H9 (cell line): ENCODE results near the gene MRPL43. TPM values are rescaled to one million over a fixed set of nuclear protein-coding genes. Genes with fewer than 3 reads are reported as not detected.

Experiments
- DNase-seq: peaks from one replicate; pipeline ENCODE4 v3.0.0-alpha.2; 2017
- H2AFZ ChIP-seq: one replicate; pipeline ENCODE4 v1.6.1; 2013; ENCODE audit warnings: mild to moderate bottlenecking, low read length, control low read depth, moderate library complexity
- H2AK5ac ChIP-seq: 2 replicates; pipeline ENCODE4 v1.6.1; 2013; ENCODE audit warnings: low read length, control low read depth, mixed read lengths; ENCODE audit not compliant: insufficient read length
- H2BK120ac ChIP-seq: one replicate; pipeline ENCODE4 v1.6.1; 2013; ENCODE audit warnings: low read depth, mild to moderate bottlenecking, low read length, control low read depth, inconsistent platforms; ENCODE audit not compliant: poor library complexity, severe bottlenecking
- H2BK12ac ChIP-seq: 2 replicates; pipeline ENCODE4 v1.6.1; 2013; ENCODE audit warnings: low read length, control low read depth, mixed read lengths, low read depth; ENCODE audit not compliant: insufficient read length
- H2BK15ac ChIP-seq: 2 replicates; pipeline ENCODE4 v1.6.1; 2013; ENCODE audit warnings: low read depth, low read length, control low read depth
- H2BK20ac ChIP-seq: one replicate; pipeline ENCODE4 v1.6.1; 2013; ENCODE audit warnings: low read depth, mild to moderate bottlenecking, low read length, control low read depth, inconsistent platforms; ENCODE audit not compliant: poor library complexity, severe bottlenecking
- H2BK5ac ChIP-seq: 2 replicates; pipeline ENCODE4 v1.6.1; 2013; ENCODE audit warnings: low read length, control low read depth, mixed read lengths; ENCODE audit not compliant: insufficient read length
- H3K14ac ChIP-seq: 2 replicates; pipeline ENCODE4 v1.6.1; 2013; ENCODE audit warnings: low read length, control low read depth; ENCODE audit not compliant: insufficient read depth
- H3K18ac ChIP-seq: 2 replicates; pipeline ENCODE4 v1.6.1; 2013; ENCODE audit warnings: low read depth, mild to moderate bottlenecking, mixed read lengths, low read length, control low read depth; ENCODE audit not compliant: insufficient read length
- H3K23ac ChIP-seq: 2 replicates; pipeline ENCODE4 v1.6.1; 2013; ENCODE audit warnings: low read length, control low read depth, mixed read lengths, low read depth; ENCODE audit not compliant: insufficient read length
- H3K23me2 ChIP-seq: 2 replicates; pipeline ENCODE4 v1.6.1; 2013; ENCODE audit warnings: low read depth, mild to moderate bottlenecking, mixed read lengths, low read length, control low read depth; ENCODE audit not compliant: insufficient read length, poor library complexity, severe bottlenecking
- H3K27ac ChIP-seq: 2 replicates; pipeline ENCODE4 v1.5.1; 2013; ENCODE audit warnings: low read length, control low read depth, mixed read lengths, low read depth; ENCODE audit not compliant: insufficient read length
- H3K27me3 ChIP-seq: 2 replicates; pipeline ENCODE4 v1.6.1; 2013; ENCODE audit warnings: low read length, control low read depth, inconsistent platforms; ENCODE audit not compliant: insufficient read depth
- H3K4ac ChIP-seq: 2 replicates; pipeline ENCODE4 v1.6.1; 2013; ENCODE audit warnings: low read depth, mild to moderate bottlenecking, control low read depth, inconsistent platforms, low read length, moderate library complexity
- H3K4me1 ChIP-seq: 2 replicates; pipeline ENCODE4 v1.6.1; 2013; ENCODE audit warnings: low read length, control low read depth, inconsistent platforms; ENCODE audit not compliant: insufficient read depth
- H3K4me2 ChIP-seq: 2 replicates; pipeline ENCODE4 v1.6.1; 2013; ENCODE audit warnings: low read length, control low read depth, mixed read lengths; ENCODE audit not compliant: insufficient read length, insufficient read depth
- H3K56ac ChIP-seq: 2 replicates; pipeline ENCODE4 v1.6.1; 2013; ENCODE audit warnings: low read depth, mild to moderate bottlenecking, mixed read lengths, low read length, control low read depth; ENCODE audit not compliant: insufficient read length
- H3K79me1 ChIP-seq: 2 replicates; pipeline ENCODE4 v1.6.1; 2013; ENCODE audit warnings: low read depth, mild to moderate bottlenecking, moderate library complexity, low read length, control low read depth, inconsistent platforms; ENCODE audit not compliant: insufficient read depth, poor library complexity, severe bottlenecking
- H3K79me2 ChIP-seq: 2 replicates; pipeline ENCODE4 v1.6.1; 2013; ENCODE audit warnings: low read length, control low read depth, inconsistent platforms; ENCODE audit not compliant: insufficient read depth
- H3K9ac ChIP-seq: 2 replicates; pipeline ENCODE4 v1.6.1; 2013; ENCODE audit warnings: low read length, control low read depth, mixed read lengths; ENCODE audit not compliant: insufficient read length; ENCODE audit errors: extremely low read depth
- H3K9me3 ChIP-seq: one replicate; pipeline ENCODE4 v1.6.1; 2013; ENCODE audit warnings: low read depth, low read length, inconsistent platforms; ENCODE audit not compliant: control insufficient read depth
- H3T11ph ChIP-seq: one replicate; pipeline ENCODE4 v1.6.1; 2013; ENCODE audit warnings: mild to moderate bottlenecking, low read length, control low read depth, inconsistent platforms
- H4K20me1 ChIP-seq: one replicate; pipeline ENCODE4 v1.6.1; 2013; ENCODE audit not compliant: control insufficient read depth, insufficient read length, insufficient read depth
- H4K5ac ChIP-seq: 2 replicates; pipeline ENCODE4 v1.6.1; 2013; ENCODE audit warnings: low read depth, mild to moderate bottlenecking, mixed read lengths, low read length, control low read depth; ENCODE audit not compliant: insufficient read length
- H4K8ac ChIP-seq: replicated peaks from 2 replicates; pipeline ENCODE4 v1.6.1; 2013; ENCODE audit warnings: low read length, control low read depth, mixed read lengths, low read depth; ENCODE audit not compliant: insufficient read length
- H4K91ac ChIP-seq: 2 replicates; pipeline ENCODE4 v1.6.1; 2013; ENCODE audit warnings: low read depth, mild to moderate bottlenecking, moderate library complexity, mixed read lengths, low read length, control low read depth; ENCODE audit not compliant: insufficient read length
- H3K27ac Mint-ChIP-seq, 3 experiments: 2 replicates in 2 of 3; 3 replicates in 1 of 3; pipeline ENCODE4 v1.8.0; 2020 to 2021; ENCODE audit warnings: mixed read lengths in 3 of 3, mild to moderate bottlenecking in 1 of 3, moderate library complexity in 1 of 3
- H3K27me3 Mint-ChIP-seq: 2 replicates; pipeline ENCODE4 v1.8.0; 2021; ENCODE audit warnings: low read depth, mild to moderate bottlenecking, moderate library complexity, mixed read lengths
- H3K36me3 Mint-ChIP-seq, 3 experiments: 2 replicates in 2 of 3; 3 replicates in 1 of 3; pipeline ENCODE4 v1.8.0; 2020 to 2021; ENCODE audit warnings: low read depth in 3 of 3, mixed read lengths in 3 of 3; ENCODE audit not compliant: insufficient read depth in 1 of 3
- H3K4me1 Mint-ChIP-seq, 2 experiments: 2 replicates each; pipeline ENCODE4 v1.8.0; 2020; ENCODE audit warnings: mixed read lengths in 2 of 2
- H3K4me3 Mint-ChIP-seq, 2 experiments: 2 replicates in 1 of 2; 3 replicates in 1 of 2; pipeline ENCODE4 v1.8.0; 2020 to 2021; ENCODE audit warnings: mild to moderate bottlenecking in 2 of 2, mixed read lengths in 2 of 2, moderate library complexity in 1 of 2
- H3K9me3 Mint-ChIP-seq, 2 experiments: 2 replicates in 1 of 2; 3 replicates in 1 of 2; pipeline ENCODE4 v1.8.0; 2020; ENCODE audit warnings: mild to moderate bottlenecking in 2 of 2, mixed read lengths in 2 of 2, moderate library complexity in 1 of 2
- CTCF ChIP-seq: fragments of 200-600 bp; sonication (generic); conservative IDR thresholded peaks from 3 replicates; pipeline ENCODE4 v1.8.0; 2021; ENCODE audit warnings: antibody characterized with exemption, mild to moderate bottlenecking
- WGBS: extraction: QIAGEN DNeasy Blood & Tissue Kit; methylation state at CpG from one replicate; pipeline ENCODE4 v1.1.7; 2013; ENCODE audit warnings: missing lambda C conversion rate, low lambda C conversion rate, mixed read lengths; ENCODE audit not compliant: insufficient read length; ENCODE audit errors: extremely low coverage; 5-methylcytosine and 5-hydroxymethylcytosine counted together
- total RNA-seq: library from RNA; stranded (reverse); gene quantifications from 2 replicates; pipeline ENCODE4 v1.2.1, GENCODE V29; 2021

The MRPL43 gene
- total RNA-seq, 1 experiment from 2014 or later, result 70.3 TPM

GRCh38 chr10:100965820-100966219 is 21.5 kb downstream of the MRPL43 start:
- peaks cover 0 to 11% (median 8%) of the 10 kb centered on the region in 3 experiments; a peak in 5 of 7 replicates for H3K36me3 Mint-ChIP-seq
- Histone ChIP-seq H3K23me2 (peaks cover 12% of the 10 kb centered on the region), H2BK5ac (no peak overlapping the region), H3K9ac (no peak overlapping the region), H3K4ac (no peak overlapping the region), H3K79me1 (no peaks in the 10 kb centered on the region), H3K4me2 (no peak overlapping the region), H3K4me1 (no peaks in the 10 kb centered on the region), H3K79me2 (no peaks in the 10 kb centered on the region), H3K14ac (no peak overlapping the region), H3K23ac (no peak overlapping the region), H3T11ph (no peak overlapping the region), H3K18ac (no peak overlapping the region), H4K8ac (no peak overlapping the region), H2AFZ (no peak overlapping the region), H4K20me1 (no peaks in the 10 kb centered on the region), H4K5ac (no peak overlapping the region), H2BK12ac (no peak overlapping the region), H2BK20ac (no peak overlapping the region), H3K56ac (no peak overlapping the region), H2BK120ac (no peak overlapping the region), H3K27ac (no peak overlapping the region), H2AK5ac (no peak overlapping the region), H2BK15ac (no peak overlapping the region), H4K91ac (no peak overlapping the region), H3K27me3 (no peaks in the 10 kb centered on the region), H3K9me3 (no peaks in the 10 kb centered on the region)
- peak overlapping the region in 1 of 2 experiments; percentile 46; a peak in 2 of 5 replicates for H3K4me3 Mint-ChIP-seq
- peak overlapping the region in 1 of 3 experiments; percentile 34; a peak in 1 of 7 replicates for H3K27ac Mint-ChIP-seq
- peaks cover 7% of the 10 kb centered on the region for H3K27me3 Mint-ChIP-seq
- WGBS, result no CpG with 5 or more reads among the region's 5 CpGs
- H3K4me1 Mint-ChIP-seq, result peaks cover 14% of the 10 kb centered on the region in 2 experiments
- H3K9me3 Mint-ChIP-seq, result no peaks in the 10 kb centered on the region; a peak in 1 of 5 replicates
- DNase-seq, result no peak
- TF ChIP-seq CTCF, result no peak
